Measurements from ENCODE around the gene PCYT2.

GRCh38 chr17:81955058-81955681, 44.0 kb upstream of the PCYT2 start:
- TF ChIP-seq CTCF (IDR thresholded peaks at IDR 0.05) (no peak), EZH2 (IDR thresholded peaks at IDR 0.05; ENCODE audit: borderline replicate concordance, insufficient read depth, low read depth, low read length, poor library complexity, severe bottlenecking) (no peak)
